ENCODE data around the gene NAA35.

GRCh38 chr9:85964526-85964925 lies 23.6 kb downstream of the NAA35 start:
- no peak for TF ChIP-seq POLR2A (IDR thresholded peaks at IDR 0.05)
- TF ChIP-seq CTCF (IDR thresholded peaks at IDR 0.05), result no peak
